Activated CD8-positive, alpha-beta T cell treated with anti-CD3 and anti-CD28 coated beads, Interleukin-2, amount 10 ng/mL, durations not matched to agents 7 days and 5 days (primary cell): ENCODE results near the gene CBR3. TPM values are rescaled to one million over a fixed set of nuclear protein-coding genes. Genes with fewer than 3 reads are reported as not detected.

Experiments
- ATAC-seq: fragments of 150-1000 bp; cut with Tn5 transposase; one replicate; pipeline ENCODE4 v1.10.0; 2021; ENCODE audit warnings: moderate library complexity
- CTCF ChIA-PET: fragments of 350-600 bp; sonication (Branson Sonifier 250); formaldehyde crosslinking; loops from one replicate; lab custom pipeline; 2021; ENCODE audit warnings: antibody characterized with exemption; lab: Charles Lee
- POLR2A ChIA-PET: fragments of 350-600 bp; sonication (Branson Sonifier 250); formaldehyde crosslinking; loops from one replicate; lab custom pipeline; 2021; ENCODE audit warnings: antibody characterized with exemption; lab: Charles Lee
- DNase-seq: peaks from one replicate; pipeline ENCODE4 v3.0.0-alpha.2; 2020
- H3K27ac Mint-ChIP-seq: one replicate; pipeline ENCODE4 v1.8.0; 2021; ENCODE audit warnings: mild to moderate bottlenecking, mixed read lengths
- H3K27me3 Mint-ChIP-seq: one replicate; pipeline ENCODE4 v1.8.0; 2021; ENCODE audit warnings: low read depth, mixed read lengths
- H3K36me3 Mint-ChIP-seq: one replicate; pipeline ENCODE4 v1.8.0; 2021; ENCODE audit warnings: low read depth, mixed read lengths
- H3K4me1 Mint-ChIP-seq: one replicate; pipeline ENCODE4 v1.8.0; 2021; ENCODE audit warnings: low read depth, mixed read lengths
- H3K4me3 Mint-ChIP-seq: one replicate; pipeline ENCODE4 v1.8.0; 2021; ENCODE audit warnings: mild to moderate bottlenecking, mixed read lengths
- H3K9me3 Mint-ChIP-seq: one replicate; pipeline ENCODE4 v1.8.0; 2022; ENCODE audit warnings: mixed read lengths; ENCODE audit not compliant: insufficient read depth
- total RNA-seq, 2 experiments: library from RNA; stranded (reverse); gene quantifications; one replicate each; pipeline ENCODE4 v1.2.3, GENCODE V29; 2021

Gene CBR3
- total RNA-seq, 2 experiments from 2014 or later: 29.6 to 32.3 TPM

GRCh38 chr21:36186506-36187399 lies 51.9 kb downstream of the CBR3 start:
- H3K4me3 Mint-ChIP-seq: no peak overlapping the region
- peak overlapping the region; percentile 30 for H3K27ac Mint-ChIP-seq
- ChIA-PET CTCF (interaction anchor here (1.1 to 1.4 kb wide), 3 partner anchors 8 to 46 kb away, joined by 3 to 5 read pairs (median 4); no protein-coding TSS in a partner anchor), POLR2A (no interaction called here)
- H3K36me3 Mint-ChIP-seq: peaks cover 22% of the 10 kb centered on the region
- DNase-seq (no peak), ATAC-seq (no peak)
- H3K27me3 Mint-ChIP-seq: no peaks in the 10 kb centered on the region
- peaks cover 16% of the 10 kb centered on the region for H3K4me1 Mint-ChIP-seq
- H3K9me3 Mint-ChIP-seq: no peaks in the 10 kb centered on the region

GRCh38 chr21:36188081-36188681 lies 53.3 kb downstream of the CBR3 start:
- no peak for ATAC-seq
- DNase-seq: no peak
- POLR2A ChIA-PET: no interaction called here
- H3K36me3 Mint-ChIP-seq: peaks cover 18% of the 10 kb centered on the region
- no peak overlapping the region for H3K4me3 Mint-ChIP-seq
- peaks cover 16% of the 10 kb centered on the region for H3K4me1 Mint-ChIP-seq
- H3K27me3 Mint-ChIP-seq: no peaks in the 10 kb centered on the region
- H3K9me3 Mint-ChIP-seq: no peaks in the 10 kb centered on the region
- no peak overlapping the region for H3K27ac Mint-ChIP-seq
- CTCF ChIA-PET: interaction anchor here (0.8 to 1.8 kb wide), 3 partner anchors 10 to 15 kb away, joined by 4 to 6 read pairs (median 5); no protein-coding TSS in a partner anchor

- Mint-ChIP-seq H3K4me1 (peaks cover 13% of the 10 kb centered on the region), H3K9me3 (no peaks in the 10 kb centered on the region), H3K4me3 (no peak overlapping the region), H3K36me3 (peaks cover 17% of the 10 kb centered on the region), H3K27me3 (no peaks in the 10 kb centered on the region), H3K27ac (no peak overlapping the region)
- ATAC-seq: no peak
- ChIA-PET CTCF (interaction anchor here (1.8 kb wide), 1 partner anchor 13 kb away, joined by 6 read pairs; no protein-coding TSS in a partner anchor), POLR2A (no interaction called here)
- DNase-seq: no peak
Observed at GRCh38 chr21:36188937-36189336, 54.1 kb downstream of the CBR3 start.

GRCh38 chr21:36190736-36191135 lies 55.9 kb downstream of the CBR3 start:
- ATAC-seq: no peak

GRCh38 chr21:36193200-36193599 lies 58.3 kb downstream of the CBR3 start:
- ChIA-PET POLR2A (no interaction called here), CTCF (interaction anchor here (1.4 kb wide), 1 partner anchor 14 kb away, joined by 4 read pairs; no protein-coding TSS in a partner anchor)
- no peaks in the 10 kb centered on the region for H3K9me3 Mint-ChIP-seq

More at GRCh38 chr21:36190736-36191135, 55.9 kb downstream of the CBR3 start:
- POLR2A ChIA-PET: no interaction called here
- no peak for DNase-seq
- CTCF ChIA-PET: no interaction called here
- Mint-ChIP-seq H3K4me3 (no peak overlapping the region), H3K36me3 (peaks cover 11% of the 10 kb centered on the region), H3K4me1 (peaks cover 2% of the 10 kb centered on the region), H3K27ac (no peak overlapping the region), H3K27me3 (no peaks in the 10 kb centered on the region), H3K9me3 (no peaks in the 10 kb centered on the region)

GRCh38 chr21:36194024-36194423 lies 59.1 kb downstream of the CBR3 start:
- no peak for DNase-seq
- Mint-ChIP-seq H3K36me3 (peaks cover 6% of the 10 kb centered on the region), H3K9me3 (no peaks in the 10 kb centered on the region), H3K27me3 (no peaks in the 10 kb centered on the region), H3K4me1 (no peaks in the 10 kb centered on the region), H3K4me3 (no peak overlapping the region), H3K27ac (no peak overlapping the region)
- ChIA-PET CTCF (interaction anchor here (1.4 kb wide), 1 partner anchor 13 kb away, joined by 4 read pairs; no protein-coding TSS in a partner anchor), POLR2A (interaction anchor here (0.6 kb wide), 1 partner anchor 247 kb away, joined by 3 read pairs; no protein-coding TSS in a partner anchor)
- no peak for ATAC-seq

More at GRCh38 chr21:36193200-36193599, 58.3 kb downstream of the CBR3 start:
- H3K27ac Mint-ChIP-seq: no peak overlapping the region
- H3K4me3 Mint-ChIP-seq: no peak overlapping the region
- peaks cover 7% of the 10 kb centered on the region for H3K36me3 Mint-ChIP-seq
- no peaks in the 10 kb centered on the region for H3K27me3 Mint-ChIP-seq
- ATAC-seq (no peak), DNase-seq (no peak)
- no peaks in the 10 kb centered on the region for H3K4me1 Mint-ChIP-seq

GRCh38 chr21:36195613-36196012 lies 60.7 kb downstream of the CBR3 start:
- H3K27ac Mint-ChIP-seq: no peak overlapping the region
- no peaks in the 10 kb centered on the region for H3K4me1 Mint-ChIP-seq
- POLR2A ChIA-PET: no interaction called here
- no peak for ATAC-seq
- H3K27me3 Mint-ChIP-seq: no peaks in the 10 kb centered on the region
- CTCF ChIA-PET: no interaction called here
- H3K9me3 Mint-ChIP-seq: no peaks in the 10 kb centered on the region
- peaks cover 12% of the 10 kb centered on the region for H3K36me3 Mint-ChIP-seq
- no peak overlapping the region for H3K4me3 Mint-ChIP-seq
- DNase-seq: no peak

Other genes with a start within 250 kb of the CBR3 start
- 10 to 100 TPM; 19.8 to 22.3 TPM for gene SETD4, start 74.6 kb upstream of the CBR3 start, total RNA-seq
- 10 to 100 TPM; 54.1 to 62.3 TPM for gene CBR1, start 65.1 kb upstream of the CBR3 start, total RNA-seq
- 10 to 100 TPM; 30.3 to 30.9 TPM for gene DOP1B, start 21.7 kb downstream of the CBR3 start, total RNA-seq
- 10 to 100 TPM; 31.6 to 35.2 TPM for gene MORC3, start 185.1 kb downstream of the CBR3 start, total RNA-seq